NCI-H1694 treated with DMSO at 0.1 percent for 48 hours (cell line): ENCODE measurements around the gene MGAT3.

ENCODE experiments used
- DNase-seq: peaks from one replicate; lab custom pipeline; 2025; lab: John Stamatoyannopoulos, UW

MGAT3 gene

GRCh38 chr22:39450258-39450955, 6.4 kb upstream of the MGAT3 start:
- no peak for DNase-seq

GRCh38 chr22:39452740-39453040, 4.1 kb upstream of the MGAT3 start:
- no peak for DNase-seq

- DNase-seq: no peak
These were observed 2.9 kb upstream of the MGAT3 start for GRCh38 chr22:39453765-39454378.

GRCh38 chr22:39454385-39454871, 2.4 kb upstream of the MGAT3 start:
- DNase-seq: no peak

- no peak for DNase-seq
These were observed 365 bp downstream of the MGAT3 start for GRCh38 chr22:39457198-39457555.

- no peak for DNase-seq
These were observed 988 bp downstream of the MGAT3 start for GRCh38 chr22:39457556-39458443.

GRCh38 chr22:39458444-39459083, 1.8 kb downstream of the MGAT3 start:
- no peak for DNase-seq

GRCh38 chr22:39459681-39460080, 2.9 kb downstream of the MGAT3 start:
- no peak for DNase-seq

- DNase-seq: no peak
These were observed 5.8 kb downstream of the MGAT3 start for GRCh38 chr22:39462443-39463221.

- no peak for DNase-seq
These were observed 6.5 kb downstream of the MGAT3 start for GRCh38 chr22:39463277-39463676.

GRCh38 chr22:39463931-39464390, 7.1 kb downstream of the MGAT3 start:
- no peak for DNase-seq

GRCh38 chr22:39466228-39467006, 9.6 kb downstream of the MGAT3 start:
- no peak for DNase-seq

GRCh38 chr22:39467390-39467895, 10.6 kb downstream of the MGAT3 start:
- DNase-seq: no peak

- DNase-seq: no peak
These were observed 11.9 kb downstream of the MGAT3 start for GRCh38 chr22:39468487-39469325.

- no peak for DNase-seq
These were observed 12.5 kb downstream of the MGAT3 start for GRCh38 chr22:39469326-39469680.

- DNase-seq: no peak
These were observed 13.1 kb downstream of the MGAT3 start for GRCh38 chr22:39469681-39470450.

- no peak for DNase-seq
These were observed 13.9 kb downstream of the MGAT3 start for GRCh38 chr22:39470451-39471291.
